Vagina (tissue), 2 donors: ENCODE measurements around the gene HCN1.

ENCODE experiments used
- POLR2A ChIP-seq, 2 donors: fragments of 450-650 bp; IDR thresholded peaks; one replicate each; pipeline ENCODE4 v1.6.1; 2017; ENCODE audit warnings: antibody characterized with exemption in 2 of 2, mild to moderate bottlenecking in 2 of 2, moderate library complexity in 2 of 2
- POLR2AphosphoS5 ChIP-seq, 2 donors: sonication (generic); formaldehyde crosslinking; IDR thresholded peaks; one replicate each; pipeline ENCODE4 v1.9.0; 2017; ENCODE audit warnings: antibody characterized with exemption in 2 of 2, mild to moderate bottlenecking in 2 of 2, low read depth in 1 of 2; ENCODE audit not compliant: insufficient read depth in 1 of 2
- TF ChIP-seq, protein P1 (sequence below), 3 experiments: fragments of 450-650 bp in 2 of 3; fragments of 200-600 bp in 1 of 3; sonication (generic) in 1 of 3; IDR thresholded peaks; one replicate each; pipeline ENCODE4 v1.5.1; 2017 to 2019; ENCODE audit warnings: antibody characterized with exemption in 3 of 3, mild to moderate bottlenecking in 2 of 3, moderate library complexity in 2 of 3

DNA sequence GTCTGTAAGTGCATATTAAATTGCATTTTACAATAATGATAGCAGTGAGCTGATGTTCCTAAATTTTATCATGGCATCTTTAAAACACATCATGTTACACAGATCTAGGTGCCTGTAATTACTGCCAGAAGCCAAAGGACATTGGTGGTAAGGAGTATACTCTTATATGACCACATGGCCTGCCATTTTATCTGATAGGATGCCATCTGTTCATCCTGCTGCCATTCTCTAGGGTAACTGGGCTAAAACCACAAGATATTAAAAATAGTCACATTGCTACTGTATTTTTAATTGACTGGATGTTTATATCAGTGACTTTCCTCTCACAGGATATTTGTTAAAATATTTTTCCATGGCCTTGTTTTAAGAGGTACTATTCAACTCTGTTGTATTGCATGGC lies 53.1 kb downstream of the HCN1 start:
- TF ChIP-seq, protein P1, sequence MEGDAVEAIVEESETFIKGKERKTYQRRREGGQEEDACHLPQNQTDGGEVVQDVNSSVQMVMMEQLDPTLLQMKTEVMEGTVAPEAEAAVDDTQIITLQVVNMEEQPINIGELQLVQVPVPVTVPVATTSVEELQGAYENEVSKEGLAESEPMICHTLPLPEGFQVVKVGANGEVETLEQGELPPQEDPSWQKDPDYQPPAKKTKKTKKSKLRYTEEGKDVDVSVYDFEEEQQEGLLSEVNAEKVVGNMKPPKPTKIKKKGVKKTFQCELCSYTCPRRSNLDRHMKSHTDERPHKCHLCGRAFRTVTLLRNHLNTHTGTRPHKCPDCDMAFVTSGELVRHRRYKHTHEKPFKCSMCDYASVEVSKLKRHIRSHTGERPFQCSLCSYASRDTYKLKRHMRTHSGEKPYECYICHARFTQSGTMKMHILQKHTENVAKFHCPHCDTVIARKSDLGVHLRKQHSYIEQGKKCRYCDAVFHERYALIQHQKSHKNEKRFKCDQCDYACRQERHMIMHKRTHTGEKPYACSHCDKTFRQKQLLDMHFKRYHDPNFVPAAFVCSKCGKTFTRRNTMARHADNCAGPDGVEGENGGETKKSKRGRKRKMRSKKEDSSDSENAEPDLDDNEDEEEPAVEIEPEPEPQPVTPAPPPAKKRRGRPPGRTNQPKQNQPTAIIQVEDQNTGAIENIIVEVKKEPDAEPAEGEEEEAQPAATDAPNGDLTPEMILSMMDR (IDR thresholded peaks at IDR 0.05): no peak
- TF ChIP-seq POLR2AphosphoS5 (IDR thresholded peaks at IDR 0.05; ENCODE audit: insufficient read depth in 1 of 2, low read depth in 1 of 2) (no peak), POLR2A (IDR thresholded peaks at IDR 0.05) (no peak)
